ENCODE data around the gene ANKS1B.

ANKS1B gene

GRCh38 chr12:99122959-99123358 is 861.8 kb downstream of the ANKS1B start:
- TF ChIP-seq EGR1 (IDR thresholded peaks at IDR 0.05) (no peak), TAF1 (IDR thresholded peaks at IDR 0.05; ENCODE audit: low read depth) (no peak), REST (IDR thresholded peaks at IDR 0.05; ENCODE audit: low read depth) (no peak), CREB1 (IDR thresholded peaks at IDR 0.05; ENCODE audit: low read depth) (no peak), TEAD4 (IDR thresholded peaks at IDR 0.05) (no peak), TCF12 (IDR thresholded peaks at IDR 0.05; ENCODE audit: low read depth) (no peak), MAX (IDR thresholded peaks at IDR 0.05) (no peak), ZBTB7A (IDR thresholded peaks at IDR 0.05; ENCODE audit: low read depth) (no peak), USF1 (IDR thresholded peaks at IDR 0.05) (no peak)

GRCh38 chr12:99122496-99122895 is 862.2 kb downstream of the ANKS1B start:
- TF ChIP-seq REST (IDR thresholded peaks at IDR 0.05; ENCODE audit: low read depth) (no peak), ZBTB7A (IDR thresholded peaks at IDR 0.05; ENCODE audit: low read depth) (no peak), FOXM1 (IDR thresholded peaks at IDR 0.05; ENCODE audit: borderline replicate concordance, low read depth) (no peak), TCF12 (IDR thresholded peaks at IDR 0.05; ENCODE audit: low read depth) (no peak), TAF1 (IDR thresholded peaks at IDR 0.05; ENCODE audit: low read depth) (no peak), USF1 (IDR thresholded peaks at IDR 0.05) (no peak), MAX (IDR thresholded peaks at IDR 0.05) (no peak), TEAD4 (IDR thresholded peaks at IDR 0.05) (no peak), CEBPB (IDR thresholded peaks at IDR 0.05) (no peak)

- TF ChIP-seq EGR1 (IDR thresholded peaks at IDR 0.05) (no peak), CREB1 (IDR thresholded peaks at IDR 0.05; ENCODE audit: low read depth) (no peak), USF1 (IDR thresholded peaks at IDR 0.05) (no peak), TEAD4 (IDR thresholded peaks at IDR 0.05) (no peak), MAX (IDR thresholded peaks at IDR 0.05) (no peak), ZBTB7A (IDR thresholded peaks at IDR 0.05; ENCODE audit: low read depth) (no peak), NFIC (IDR thresholded peaks at IDR 0.05) (no peak), CEBPB (IDR thresholded peaks at IDR 0.05) (no peak), TAF1 (IDR thresholded peaks at IDR 0.05; ENCODE audit: low read depth) (no peak), EP300 (IDR thresholded peaks at IDR 0.05; ENCODE audit: borderline replicate concordance) (no peak), YY1 (IDR thresholded peaks at IDR 0.05; ENCODE audit: low read depth) (no peak), TCF12 (IDR thresholded peaks at IDR 0.05; ENCODE audit: low read depth) (no peak), RAD21 (IDR thresholded peaks at IDR 0.05; ENCODE audit: low read depth) (no peak), FOXM1 (IDR thresholded peaks at IDR 0.05; ENCODE audit: borderline replicate concordance, low read depth) (no peak), REST (IDR thresholded peaks at IDR 0.05; ENCODE audit: low read depth) (no peak)
Observed at GRCh38 chr12:99121546-99121945, 863.2 kb downstream of the ANKS1B start.

GRCh38 chr12:99119943-99120342 is 864.8 kb downstream of the ANKS1B start:
- TF ChIP-seq CEBPB (IDR thresholded peaks at IDR 0.05): no peak
- TF ChIP-seq REST (IDR thresholded peaks at IDR 0.05; ENCODE audit: low read depth): no peak
- no peak for TF ChIP-seq EP300 (IDR thresholded peaks at IDR 0.05; ENCODE audit: borderline replicate concordance)
- no peak for TF ChIP-seq TEAD4 (IDR thresholded peaks at IDR 0.05)
- TF ChIP-seq TAF1 (IDR thresholded peaks at IDR 0.05; ENCODE audit: low read depth): no peak
- no peak for TF ChIP-seq FOXM1 (IDR thresholded peaks at IDR 0.05; ENCODE audit: borderline replicate concordance, low read depth)
- TF ChIP-seq USF1 (IDR thresholded peaks at IDR 0.05): no peak
- TF ChIP-seq EGR1 (IDR thresholded peaks at IDR 0.05): no peak
- no peak for TF ChIP-seq NFIC (IDR thresholded peaks at IDR 0.05)
- TF ChIP-seq RAD21 (IDR thresholded peaks at IDR 0.05; ENCODE audit: low read depth): no peak
- TF ChIP-seq CREB1 (IDR thresholded peaks at IDR 0.05; ENCODE audit: low read depth): no peak
- no peak for TF ChIP-seq YY1 (IDR thresholded peaks at IDR 0.05; ENCODE audit: low read depth)
